ENCODE measurements around the gene PPP1R27. TPM values are rescaled to one million over a fixed set of nuclear protein-coding genes. Genes with fewer than 3 reads are reported as not detected.

Gene PPP1R27
- total and polyA plus RNA-seq, 9 of the 15 experiments (the other 6 are each of a cell fraction or from before 2014, with no cell fraction given) = 0.29 to 6.9 (median 1.5) TPM; not detected in 2

DNA sequence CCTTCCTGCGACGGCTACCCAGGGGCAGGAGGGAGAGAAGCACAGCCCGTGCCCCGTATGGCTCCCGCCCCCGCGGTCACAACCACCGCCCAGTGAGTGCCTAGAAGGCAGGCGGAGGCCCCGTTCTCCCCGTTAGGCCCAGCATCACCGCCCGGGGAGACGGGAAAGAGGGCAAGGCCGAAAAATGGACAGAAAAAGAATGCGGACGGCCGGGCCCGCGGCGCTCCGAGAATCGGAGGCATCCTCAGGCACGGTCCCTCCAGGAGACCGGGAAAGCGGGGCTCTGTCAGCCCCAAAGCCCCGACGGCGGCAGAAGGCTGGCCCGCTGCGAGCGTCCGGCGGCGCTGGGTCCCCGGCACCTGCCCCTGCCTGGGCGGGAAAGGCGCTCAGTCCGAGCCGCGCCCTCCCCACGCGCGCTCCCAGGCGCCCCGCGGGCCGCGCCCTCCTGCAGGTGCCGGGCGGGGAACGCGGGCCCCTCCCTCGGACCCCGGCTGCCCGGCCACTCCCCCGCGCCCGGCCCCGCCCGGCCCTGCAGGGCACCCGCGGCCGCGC, 2.2 kb downstream of the PPP1R27 start (continued):
- TF ChIP-seq POLR2G (IDR thresholded peaks at IDR 0.05; ENCODE audit: low read depth, low read length) (peak; percentile 73), MEF2D (tag; conservative IDR thresholded peaks at IDR 0.05; ENCODE audit: low read depth) (no peak), XRCC4 (IDR thresholded peaks at IDR 0.05; ENCODE audit: extremely low read depth, insufficient read depth, insufficient read length) (no peak), ZBTB1 (CRISPR knock-in tag; IDR thresholded peaks at IDR 0.05; ENCODE audit: borderline replicate concordance, low read depth) (no peak), PYGO2 (tag; IDR thresholded peaks at IDR 0.05) (no peak), GABPA (tag; conservative IDR thresholded peaks at IDR 0.05; ENCODE audit: low read depth) (no peak), HMGN3 (IDR thresholded peaks at IDR 0.05; ENCODE audit: borderline replicate concordance, extremely low read depth, insufficient read length, low read depth, low read length) (peak; percentile 55), TEAD2 (tag; IDR thresholded peaks at IDR 0.05) (no peak), ZNF311 (CRISPR knock-in tag; IDR thresholded peaks at IDR 0.05) (no peak), HEY1 (CRISPR knock-in tag; IDR thresholded peaks at IDR 0.05; ENCODE audit: borderline replicate concordance) (no peak), ESRRA (IDR thresholded peaks at IDR 0.05; ENCODE audit: borderline replicate concordance, low read depth) (no peak; the same call in 1 of the 2 replicates), GTF2F1 (IDR thresholded peaks at IDR 0.05; ENCODE audit: low read depth, low read length) (no peak), CEBPB (tag; IDR thresholded peaks at IDR 0.05) (no peak), NCOA6 (IDR thresholded peaks at IDR 0.05) (peak; percentile 65), RB1 (IDR thresholded peaks at IDR 0.05; ENCODE audit: low read depth) (peak; percentile 92), HDAC6 (IDR thresholded peaks at IDR 0.05; ENCODE audit: low read depth, low read length) (no peak), PHF8 (IDR thresholded peaks at IDR 0.05; ENCODE audit: borderline replicate concordance, low read length) (peak; percentile 57; the same call in 1 of the 2 replicates), ZNF699 (CRISPR knock-in tag; IDR thresholded peaks at IDR 0.05; ENCODE audit: insufficient replicate concordance) (no peak), MTA3 (IDR thresholded peaks at IDR 0.05; ENCODE audit: borderline replicate concordance) (peak; percentile 56), SIX5 (IDR thresholded peaks at IDR 0.05; ENCODE audit: borderline replicate concordance in 1 of 2, insufficient read depth in 1 of 2, low read depth in 1 of 2, low read length in 2 of 2) (no peak), DACH1 (IDR thresholded peaks at IDR 0.05; ENCODE audit: partially characterized antibody) (no peak), TAL1 (IDR thresholded peaks at IDR 0.05) (no peak), MYNN (IDR thresholded peaks at IDR 0.05) (peak; percentile 37; the same call in 1 of the 2 replicates), MYNN (CRISPR knock-in tag; IDR thresholded peaks at IDR 0.05) (no peak)
- TF ChIP-seq, protein P1, sequence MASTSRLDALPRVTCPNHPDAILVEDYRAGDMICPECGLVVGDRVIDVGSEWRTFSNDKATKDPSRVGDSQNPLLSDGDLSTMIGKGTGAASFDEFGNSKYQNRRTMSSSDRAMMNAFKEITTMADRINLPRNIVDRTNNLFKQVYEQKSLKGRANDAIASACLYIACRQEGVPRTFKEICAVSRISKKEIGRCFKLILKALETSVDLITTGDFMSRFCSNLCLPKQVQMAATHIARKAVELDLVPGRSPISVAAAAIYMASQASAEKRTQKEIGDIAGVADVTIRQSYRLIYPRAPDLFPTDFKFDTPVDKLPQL (IDR thresholded peaks at IDR 0.05; ENCODE audit: extremely low read depth, insufficient read length) = no peak
- TF ChIP-seq, protein P2, sequence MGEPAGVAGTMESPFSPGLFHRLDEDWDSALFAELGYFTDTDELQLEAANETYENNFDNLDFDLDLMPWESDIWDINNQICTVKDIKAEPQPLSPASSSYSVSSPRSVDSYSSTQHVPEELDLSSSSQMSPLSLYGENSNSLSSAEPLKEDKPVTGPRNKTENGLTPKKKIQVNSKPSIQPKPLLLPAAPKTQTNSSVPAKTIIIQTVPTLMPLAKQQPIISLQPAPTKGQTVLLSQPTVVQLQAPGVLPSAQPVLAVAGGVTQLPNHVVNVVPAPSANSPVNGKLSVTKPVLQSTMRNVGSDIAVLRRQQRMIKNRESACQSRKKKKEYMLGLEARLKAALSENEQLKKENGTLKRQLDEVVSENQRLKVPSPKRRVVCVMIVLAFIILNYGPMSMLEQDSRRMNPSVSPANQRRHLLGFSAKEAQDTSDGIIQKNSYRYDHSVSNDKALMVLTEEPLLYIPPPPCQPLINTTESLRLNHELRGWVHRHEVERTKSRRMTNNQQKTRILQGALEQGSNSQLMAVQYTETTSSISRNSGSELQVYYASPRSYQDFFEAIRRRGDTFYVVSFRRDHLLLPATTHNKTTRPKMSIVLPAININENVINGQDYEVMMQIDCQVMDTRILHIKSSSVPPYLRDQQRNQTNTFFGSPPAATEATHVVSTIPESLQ (CRISPR knock-in tag; IDR thresholded peaks at IDR 0.05) = 0 out of 2 replicates have a peak, but pooled peaks have one; percentile 9
- TF ChIP-seq, protein P3, sequence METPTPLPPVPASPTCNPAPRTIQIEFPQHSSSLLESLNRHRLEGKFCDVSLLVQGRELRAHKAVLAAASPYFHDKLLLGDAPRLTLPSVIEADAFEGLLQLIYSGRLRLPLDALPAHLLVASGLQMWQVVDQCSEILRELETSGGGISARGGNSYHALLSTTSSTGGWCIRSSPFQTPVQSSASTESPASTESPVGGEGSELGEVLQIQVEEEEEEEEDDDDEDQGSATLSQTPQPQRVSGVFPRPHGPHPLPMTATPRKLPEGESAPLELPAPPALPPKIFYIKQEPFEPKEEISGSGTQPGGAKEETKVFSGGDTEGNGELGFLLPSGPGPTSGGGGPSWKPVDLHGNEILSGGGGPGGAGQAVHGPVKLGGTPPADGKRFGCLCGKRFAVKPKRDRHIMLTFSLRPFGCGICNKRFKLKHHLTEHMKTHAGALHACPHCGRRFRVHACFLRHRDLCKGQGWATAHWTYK (CRISPR knock-in tag; IDR thresholded peaks at IDR 0.05) = peak; percentile 30; the same call in 1 of the 2 replicates
